Ramos (cell line): ENCODE results near the gene BRSK1.

Experiments used
- in situ Hi-C: fragments of 300-500 bp; cut with MboI; formaldehyde crosslinking; loops from one replicate; pipeline ENCODE4 v1.14.3; 2022; ENCODE audit warnings: low sequenced_read_pairs; ENCODE audit not compliant: unreplicated experiment

Gene BRSK1

GRCh38 chr19:55283548-55284377, at the start of gene BRSK1:
Gene BRSK1 (plus strand): TSS chr19:55283997. CDS start chr19:55284443, 446 bp downstream.
- in situ Hi-C loops = loop anchor here (25.0 kb wide), 1 partner anchor 354 kb away; the partner anchor contains the start of genes CCDC106, ZNF580 and ZNF581

- in situ Hi-C loops = no loop called here
Measured at GRCh38 chr19:55238030-55238429, 45.8 kb upstream of the BRSK1 start.

- in situ Hi-C loops = no loop called here
Measured at GRCh38 chr19:55239004-55239403, 44.8 kb upstream of the BRSK1 start.

- in situ Hi-C loops = no loop called here
Measured at GRCh38 chr19:55240713-55241020, 43.1 kb upstream of the BRSK1 start.

GRCh38 chr19:55241143-55241934, 42.5 kb upstream of the BRSK1 start:
- in situ Hi-C loops = no loop called here

GRCh38 chr19:55241935-55242464, 41.8 kb upstream of the BRSK1 start:
- in situ Hi-C loops = no loop called here

- in situ Hi-C loops = no loop called here
Measured at GRCh38 chr19:55242517-55242916, 41.3 kb upstream of the BRSK1 start.

- in situ Hi-C loops = no loop called here
Measured at GRCh38 chr19:55244004-55244680, 39.7 kb upstream of the BRSK1 start.

- in situ Hi-C loops = no loop called here
Measured at GRCh38 chr19:55245236-55245904, 38.4 kb upstream of the BRSK1 start.

- in situ Hi-C loops = no loop called here
Measured at GRCh38 chr19:55246462-55247451, 37.0 kb upstream of the BRSK1 start.

GRCh38 chr19:55247621-55248099, 36.1 kb upstream of the BRSK1 start:
- in situ Hi-C loops = no loop called here

GRCh38 chr19:55248166-55248675, 35.6 kb upstream of the BRSK1 start:
- in situ Hi-C loops = no loop called here

GRCh38 chr19:55248704-55249103, 35.1 kb upstream of the BRSK1 start:
- in situ Hi-C loops = no loop called here

- in situ Hi-C loops = no loop called here
Measured at GRCh38 chr19:55249841-55250240, 34.0 kb upstream of the BRSK1 start.

GRCh38 chr19:55250262-55251036, 33.3 kb upstream of the BRSK1 start:
- in situ Hi-C loops = no loop called here

GRCh38 chr19:55251341-55252081, 32.3 kb upstream of the BRSK1 start:
- in situ Hi-C loops = no loop called here
